OCI-LY7 (cell line): ENCODE data around the gene ANKH. TPM values are rescaled to one million over a fixed set of nuclear protein-coding genes. Genes with fewer than 3 reads are reported as not detected.

ENCODE experiments used
- BruUV-seq: library from RNA; stranded (reverse); fragments of 400-500 nt; replicated peaks from 2 replicates; lab custom pipeline; 2021; lab: Mats Ljungman, UMichigan
- CTCF ChIA-PET: fragments of 300-600 bp; sonication (Branson Sonifier 250); formaldehyde crosslinking; loops from one replicate; lab custom pipeline; 2022; ENCODE audit warnings: antibody characterized with exemption; ENCODE audit not compliant: unreplicated experiment; lab: Charles Lee
- POLR2A ChIA-PET: fragments of 300-600 bp; sonication (Branson Sonifier 250); formaldehyde crosslinking; loops from one replicate; lab custom pipeline; 2022; ENCODE audit warnings: antibody characterized with exemption; lab: Charles Lee
- DNase-seq: peaks from one replicate; pipeline ENCODE4 v3.0.0-alpha.2; 2015; ENCODE audit warnings: low spot score
- H2AFZ ChIP-seq: fragments of 200-600 bp; sonication (generic), shearing (Covaris generic); 2 replicates; pipeline ENCODE4 v1.6.1; 2014; ENCODE audit warnings: mild to moderate bottlenecking, antibody characterized with exemption, low read length, moderate library complexity
- H3K27ac ChIP-seq: fragments of 200-600 bp; sonication (generic); 2 replicates; pipeline ENCODE4 v1.5.1; 2014; ENCODE audit warnings: mixed run types, low read depth, mild to moderate bottlenecking, moderate library complexity, low read length, inconsistent platforms; ENCODE audit not compliant: poor library complexity, severe bottlenecking
- H3K36me3 ChIP-seq: fragments of 200-600 bp; sonication (generic); 2 replicates; pipeline ENCODE4 v1.6.1; 2014; ENCODE audit warnings: mild to moderate bottlenecking, antibody characterized with exemption, low read length, moderate library complexity, mixed read lengths; ENCODE audit not compliant: insufficient read depth
- H3K4me1 ChIP-seq: fragments of 200-600 bp; sonication (generic); 2 replicates; pipeline ENCODE4 v1.5.1; 2014; ENCODE audit warnings: mild to moderate bottlenecking, low read length; ENCODE audit not compliant: insufficient read depth, poor library complexity, severe bottlenecking
- H3K4me2 ChIP-seq: fragments of 200-600 bp; sonication (generic); 2 replicates; pipeline ENCODE4 v1.6.1; 2014; ENCODE audit warnings: mild to moderate bottlenecking, low read length
- H3K4me3 ChIP-seq: fragments of 200-600 bp; sonication (generic); 2 replicates; pipeline ENCODE4 v1.5.1; 2014; ENCODE audit warnings: mild to moderate bottlenecking, low read depth, low read length; ENCODE audit not compliant: poor library complexity, severe bottlenecking
- H3K79me2 ChIP-seq: fragments of 200-600 bp; sonication (generic); 2 replicates; pipeline ENCODE4 v1.6.1; 2016; ENCODE audit warnings: low read depth, mild to moderate bottlenecking, low read length, moderate library complexity, mixed read lengths; ENCODE audit not compliant: insufficient read depth
- H3K9me2 ChIP-seq: fragments of 200-600 bp; sonication (generic); 2 replicates; pipeline ENCODE4 v1.6.1; 2016; ENCODE audit warnings: mild to moderate bottlenecking, low read length, mixed read lengths; ENCODE audit not compliant: insufficient read depth
- H3K9me3 ChIP-seq: fragments of 200-600 bp; sonication (generic); 2 replicates; pipeline ENCODE4 v1.6.1; 2014; ENCODE audit warnings: mild to moderate bottlenecking, mixed run types, low read length, mixed read lengths
- H4K20me1 ChIP-seq: fragments of 200-600 bp; sonication (generic); 2 replicates; pipeline ENCODE4 v1.6.1; 2014; ENCODE audit warnings: mild to moderate bottlenecking, antibody characterized with exemption, low read length, moderate library complexity, mixed read lengths; ENCODE audit not compliant: insufficient read depth
- CTCF ChIP-seq: fragments of 200-600 bp; sonication (generic); conservative IDR thresholded peaks from 2 replicates; pipeline ENCODE4 v1.5.1; 2014; ENCODE audit warnings: mild to moderate bottlenecking, antibody characterized with exemption, low read length, moderate library complexity, mixed read lengths
- EZH2phosphoT487 ChIP-seq: fragments of 200-600 bp; sonication (generic); IDR thresholded peaks from 2 replicates; pipeline ENCODE4 v1.6.1; 2018; ENCODE audit warnings: low read depth, borderline replicate concordance, mild to moderate bottlenecking, mixed run types, antibody characterized with exemption, low read length, moderate library complexity, mixed read lengths
- intact Hi-C: fragments of 100-400 bp; cut with micrococcal nuclease; formaldehyde crosslinking; loops from one replicate; pipeline ENCODE4 v1.10.0; 2022; ENCODE audit not compliant: unreplicated experiment
- total RNA-seq, 2 experiments: library from RNA; depleted of rRNA in 1 of 2; stranded (reverse); fragments of >200 nt in 1 of 2; shearing (Covaris generic) in 1 of 2; gene quantifications; 2 replicates each; pipeline ENCODE4 v1.2.3, GENCODE V29; 2014 to 2022

The ANKH gene
- total RNA-seq, 2 experiments from 2014 or later = 23.1 to 80.4 TPM

- H3K4me2 ChIP-seq = no peak overlapping the region
- H2AFZ ChIP-seq = no peak overlapping the region
- H3K79me2 ChIP-seq = no peaks in the 10 kb centered on the region
- H3K4me1 ChIP-seq = no peaks in the 10 kb centered on the region
- no peak overlapping the region for H3K27ac ChIP-seq
- POLR2A ChIA-PET = no interaction called here
- H4K20me1 ChIP-seq = no peaks in the 10 kb centered on the region
- H3K9me2 ChIP-seq = no peaks in the 10 kb centered on the region
- intact Hi-C loops = no loop called here
- BruUV-seq = no TSS peak
- no peak overlapping the region for H3K4me3 ChIP-seq
- H3K36me3 ChIP-seq = peaks cover 96% of the 10 kb centered on the region
- no peak for DNase-seq
- TF ChIP-seq CTCF (no peak), EZH2phosphoT487 (no peak)
- no peaks in the 10 kb centered on the region for H3K9me3 ChIP-seq
- CTCF ChIA-PET = no interaction called here
Observed at GRCh38 chr5:14712131-14712530, 159.4 kb downstream of the ANKH start.

- POLR2A ChIA-PET = no interaction called here
- TSS peak; percentile 43 for BruUV-seq
- Histone ChIP-seq H4K20me1 (no peaks in the 10 kb centered on the region), H3K4me1 (no peaks in the 10 kb centered on the region), H3K9me3 (no peaks in the 10 kb centered on the region), H3K9me2 (no peaks in the 10 kb centered on the region), H3K27ac (no peak overlapping the region), H3K79me2 (no peaks in the 10 kb centered on the region), H3K4me2 (no peak overlapping the region), H2AFZ (no peak overlapping the region), H3K4me3 (no peak overlapping the region), H3K36me3 (peaks cover 97% of the 10 kb centered on the region)
- CTCF ChIA-PET = no interaction called here
- intact Hi-C loops = no loop called here
- TF ChIP-seq EZH2phosphoT487 = no peak
- no peak for TF ChIP-seq CTCF
- no peak for DNase-seq
Observed at GRCh38 chr5:14710313-14710994, 161.1 kb downstream of the ANKH start.

DNA sequence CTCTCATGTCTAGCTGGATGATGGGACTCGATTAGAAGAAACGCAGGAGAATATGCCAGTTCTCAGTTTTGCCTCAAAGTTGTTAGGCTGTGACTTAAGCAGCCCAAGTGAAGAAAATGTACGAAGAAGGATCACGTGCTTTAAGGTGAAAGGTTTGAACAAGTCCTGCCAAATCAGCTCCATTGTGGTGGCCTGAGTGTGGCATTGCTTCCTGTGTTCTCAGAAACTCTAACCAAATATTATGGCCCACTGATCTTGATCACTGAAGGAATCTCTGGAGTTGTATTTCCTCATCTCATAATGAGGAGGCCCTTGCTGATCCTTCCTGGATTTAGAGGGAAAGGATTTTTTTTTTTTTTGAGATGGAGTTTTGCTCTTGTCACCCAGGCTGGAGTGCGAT, 163.0 kb downstream of the ANKH start:
- no peak overlapping the region for H3K27ac ChIP-seq
- TF ChIP-seq CTCF (no peak), EZH2phosphoT487 (no peak)
- H3K36me3 ChIP-seq = peaks cover 92% of the 10 kb centered on the region
- ChIA-PET POLR2A (interaction anchor here (0.9 to 3.2 kb wide), 3 partner anchors 14 to 42 kb away, joined by 3 to 9 read pairs (median 3); no protein-coding TSS in a partner anchor), CTCF (no interaction called here)
- intact Hi-C loops = no loop called here
- no peaks in the 10 kb centered on the region for H3K79me2 ChIP-seq
- no peak for DNase-seq
- no peaks in the 10 kb centered on the region for H3K9me3 ChIP-seq
- no TSS peak for BruUV-seq
- H3K4me3 ChIP-seq = no peak overlapping the region
- H4K20me1 ChIP-seq = no peaks in the 10 kb centered on the region
- H3K9me2 ChIP-seq = no peaks in the 10 kb centered on the region
- no peaks in the 10 kb centered on the region for H3K4me1 ChIP-seq
- H2AFZ ChIP-seq = no peak overlapping the region
- no peak overlapping the region for H3K4me2 ChIP-seq
